ENCODE results near the gene PABPC4L. TPM values are rescaled to one million over a fixed set of nuclear protein-coding genes. Genes with fewer than 3 reads are reported as not detected.
"Not testable (repeated sequence)": the region's sequence is repeated elsewhere in the genome, so short reads cannot be mapped to it uniquely, and the experiment has no call there.

Gene PABPC4L
- not detected in 2 replicates for total RNA-seq

DNA sequence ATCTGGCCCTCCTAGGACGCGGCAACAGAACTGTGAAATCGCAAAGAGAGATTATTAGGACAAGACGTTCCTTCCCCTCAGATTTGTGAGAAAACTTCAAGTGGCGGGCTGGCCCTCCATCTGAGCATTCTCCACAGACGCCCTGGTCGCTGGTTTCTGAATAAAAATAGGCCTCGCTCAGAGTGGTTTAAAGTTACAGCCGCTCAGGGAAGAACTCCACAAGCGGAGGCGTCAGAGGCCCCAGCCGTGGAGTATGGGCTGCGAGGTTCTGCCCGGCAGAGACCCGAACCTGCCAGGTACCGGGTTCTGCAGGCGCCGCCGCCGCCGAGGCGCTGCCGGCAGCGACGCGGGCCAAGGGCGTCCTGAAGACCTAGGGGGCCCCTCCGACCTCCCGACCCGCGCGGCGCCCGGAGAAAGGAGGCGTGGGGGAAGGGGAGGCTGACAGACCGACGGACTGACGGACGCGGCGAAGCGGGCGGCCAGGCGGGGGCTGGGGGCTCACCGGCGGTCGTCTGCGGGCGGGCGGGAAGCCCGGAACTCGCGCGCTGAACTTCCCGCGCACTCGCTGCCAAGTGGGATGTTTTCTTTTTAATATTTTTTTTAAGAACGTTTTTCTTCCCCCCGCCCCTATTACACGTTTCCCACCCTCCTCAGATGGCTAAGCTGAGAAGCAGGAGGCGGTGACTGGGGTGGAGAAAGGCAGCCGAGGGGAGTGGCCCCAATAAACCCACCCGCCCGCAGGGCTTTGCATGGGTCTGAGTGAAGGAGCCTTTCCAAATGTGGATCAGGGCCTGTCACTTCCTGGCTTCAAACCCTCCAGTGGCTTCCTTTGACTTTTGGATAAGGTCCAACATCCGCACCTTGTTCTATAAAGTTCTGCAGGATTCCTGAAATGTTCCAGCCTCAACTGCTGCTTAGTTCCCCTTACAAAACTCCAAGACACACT is at the start of gene PABPC4L:
Gene PABPC4L (minus strand): TSS at position 574 of the 946 bp plus-strand sequence. CDS start 770 bp downstream, outside the sequence.
- DNase-seq (ENCODE audit: low spot score): no peak
- H3K27me3 Mint-ChIP-seq (ENCODE audit: insufficient read depth): no peaks in the 10 kb centered on the region
- H3K27ac Mint-ChIP-seq: no peak within 1 kb of the TSS
- intact Hi-C loops (cut with micrococcal nuclease): no loop called here
- H3K4me3 Mint-ChIP-seq: no peak within 1 kb of the TSS
- H3K36me3 Mint-ChIP-seq (ENCODE audit: low read depth): no peaks in the 10 kb centered on the region
- H3K9me3 Mint-ChIP-seq: no peaks in the 10 kb centered on the region
- no peaks in the 10 kb centered on the region for H3K4me1 Mint-ChIP-seq (ENCODE audit: low read depth)

GRCh38 chr4:134251322-134251721 is 49.7 kb upstream of the PABPC4L start:
- Mint-ChIP-seq H3K27me3 (ENCODE audit: insufficient read depth) (no peaks in the 10 kb centered on the region), H3K27ac (no peak overlapping the region), H3K36me3 (ENCODE audit: low read depth) (no peaks in the 10 kb centered on the region), H3K9me3 (no peaks in the 10 kb centered on the region), H3K4me3 (no peak overlapping the region), H3K4me1 (ENCODE audit: low read depth) (no peaks in the 10 kb centered on the region)
- DNase-seq (ENCODE audit: low spot score): no peak
- intact Hi-C loops (cut with micrococcal nuclease): no loop called here

DNA sequence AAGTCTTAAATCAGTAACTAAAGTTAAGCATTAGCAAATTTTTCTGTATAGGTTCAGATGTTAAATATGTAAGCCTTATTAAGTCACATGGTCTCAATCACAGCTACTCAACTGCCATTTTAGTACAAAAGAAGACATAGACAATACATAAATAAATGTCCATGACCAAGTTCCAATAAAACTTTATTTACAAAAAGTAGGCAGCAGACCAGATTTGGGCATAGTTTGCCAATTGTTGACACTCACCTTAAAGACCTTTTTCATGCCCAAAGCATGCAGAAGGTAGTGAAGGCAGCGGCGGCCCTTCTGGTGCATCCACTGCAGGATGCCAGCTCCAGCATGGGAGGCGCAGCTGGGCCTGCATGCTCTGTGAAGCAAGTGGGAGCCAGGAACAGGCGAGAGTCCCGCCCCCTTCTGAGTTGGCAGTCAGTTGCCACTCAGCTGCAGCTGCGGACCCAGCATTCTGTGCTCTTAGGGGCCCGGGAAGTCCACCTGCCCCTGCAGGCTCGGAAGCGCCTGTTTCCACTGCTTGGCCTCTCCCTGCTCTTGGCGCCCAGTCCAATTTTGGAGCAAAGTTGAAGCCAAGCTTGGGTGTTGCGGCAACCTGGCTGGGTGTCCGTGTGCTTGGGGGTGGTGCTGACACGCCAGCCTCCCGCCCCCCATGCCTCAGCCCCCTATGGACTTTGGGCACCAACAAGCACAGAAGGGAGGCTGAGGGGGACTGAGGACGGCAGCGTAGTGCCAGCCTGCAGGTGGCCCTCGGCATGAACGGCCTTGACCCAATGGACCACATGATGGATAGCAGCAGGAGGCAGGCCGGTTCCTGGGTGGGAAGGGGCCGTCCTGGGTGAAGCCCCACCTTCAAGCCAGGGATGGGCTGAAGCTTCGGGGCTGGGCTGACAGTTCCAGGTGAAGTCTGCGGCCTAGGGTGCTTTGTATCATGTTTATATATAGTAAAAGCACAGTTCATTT is 42.4 kb upstream of the PABPC4L start:
- H3K4me3 Mint-ChIP-seq: no peak overlapping the region
- no peaks in the 10 kb centered on the region for H3K4me1 Mint-ChIP-seq (ENCODE audit: low read depth)
- H3K27ac Mint-ChIP-seq: no peak overlapping the region
- no peak for DNase-seq (ENCODE audit: low spot score)
- intact Hi-C loops (cut with micrococcal nuclease): loop anchor here (2.0 kb wide), 1 partner anchor 21 kb away; no protein-coding TSS in a partner anchor
- H3K36me3 Mint-ChIP-seq (ENCODE audit: low read depth): no peaks in the 10 kb centered on the region
- H3K9me3 Mint-ChIP-seq: peaks cover 7% of the 10 kb centered on the region
- no peaks in the 10 kb centered on the region for H3K27me3 Mint-ChIP-seq (ENCODE audit: insufficient read depth)

DNA sequence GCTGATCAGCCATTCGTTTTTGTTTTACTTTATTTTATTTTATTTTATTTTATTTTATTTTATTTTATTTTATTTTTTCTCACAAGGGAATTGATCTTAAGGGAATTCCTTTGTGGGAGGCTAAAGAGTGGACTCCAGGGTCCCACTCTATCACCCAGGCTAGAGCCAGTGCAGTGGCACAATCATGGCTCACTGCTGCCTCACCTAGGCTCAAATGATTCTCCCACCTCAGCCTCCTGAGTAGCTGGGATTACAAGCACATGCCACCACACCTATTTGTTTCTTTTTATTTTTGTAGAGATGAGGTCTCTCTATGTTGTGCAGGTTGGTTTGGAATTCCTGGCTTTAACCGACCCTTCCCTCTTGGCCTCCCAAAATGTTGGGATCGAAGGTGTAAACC is 17.5 kb upstream of the PABPC4L start:
- intact Hi-C loops (cut with micrococcal nuclease): no loop called here
- Mint-ChIP-seq H3K27me3 (ENCODE audit: insufficient read depth) (no peaks in the 10 kb centered on the region), H3K4me1 (ENCODE audit: low read depth) (no peaks in the 10 kb centered on the region), H3K9me3 (peaks cover 4% of the 10 kb centered on the region), H3K36me3 (ENCODE audit: low read depth) (no peaks in the 10 kb centered on the region), H3K27ac (no peak overlapping the region), H3K4me3 (no peak overlapping the region)
- no peak for DNase-seq (ENCODE audit: low spot score)

- no peaks in the 10 kb centered on the region for H3K9me3 Mint-ChIP-seq
- no peaks in the 10 kb centered on the region for H3K36me3 Mint-ChIP-seq (ENCODE audit: low read depth)
- H3K27ac Mint-ChIP-seq: no peak overlapping the region
- no peak for DNase-seq (ENCODE audit: low spot score)
- H3K4me1 Mint-ChIP-seq (ENCODE audit: low read depth): no peaks in the 10 kb centered on the region
- intact Hi-C loops (cut with micrococcal nuclease): no loop called here
- H3K27me3 Mint-ChIP-seq (ENCODE audit: insufficient read depth): no peaks in the 10 kb centered on the region
- H3K4me3 Mint-ChIP-seq: no peak overlapping the region
These were observed 14.8 kb upstream of the PABPC4L start for GRCh38 chr4:134216411-134216810.

- H3K27ac Mint-ChIP-seq: no peak overlapping the region
- DNase-seq (ENCODE audit: low spot score): no peak
- no peaks in the 10 kb centered on the region for H3K27me3 Mint-ChIP-seq (ENCODE audit: insufficient read depth)
- H3K4me3 Mint-ChIP-seq: no peak overlapping the region
- no peaks in the 10 kb centered on the region for H3K4me1 Mint-ChIP-seq (ENCODE audit: low read depth)
- no peaks in the 10 kb centered on the region for H3K36me3 Mint-ChIP-seq (ENCODE audit: low read depth)
- H3K9me3 Mint-ChIP-seq: no peaks in the 10 kb centered on the region
- intact Hi-C loops (cut with micrococcal nuclease): no loop called here
These were observed 14.2 kb upstream of the PABPC4L start for GRCh38 chr4:134215620-134216344.

DNA sequence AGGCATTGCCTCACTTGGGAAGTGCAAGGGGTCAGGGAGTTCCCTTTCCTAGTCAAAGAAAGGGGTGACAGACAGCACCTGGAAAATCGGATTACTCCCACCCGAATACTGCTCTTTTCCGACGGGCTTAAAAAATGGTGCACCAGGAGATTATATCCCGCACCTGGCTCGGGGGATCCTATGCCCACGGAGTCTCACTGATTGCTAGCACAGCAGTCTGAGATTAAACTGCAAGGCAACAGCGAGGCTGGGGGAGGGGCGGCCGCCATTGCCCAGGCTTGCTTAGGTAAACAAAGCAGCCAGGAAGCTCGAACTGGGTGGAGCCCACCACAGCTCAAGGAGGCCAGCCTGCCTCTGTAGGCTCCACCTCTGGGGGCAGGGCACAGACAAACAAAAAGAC is 6.4 kb upstream of the PABPC4L start:
- H3K4me3 Mint-ChIP-seq; intact Hi-C loops (cut with micrococcal nuclease); H3K27me3 Mint-ChIP-seq (ENCODE audit: insufficient read depth); H3K4me1 Mint-ChIP-seq (ENCODE audit: low read depth); H3K27ac Mint-ChIP-seq; H3K9me3 Mint-ChIP-seq; H3K36me3 Mint-ChIP-seq (ENCODE audit: low read depth); DNase-seq (ENCODE audit: low spot score): not testable (repeated sequence)

- peaks cover 2% of the 10 kb centered on the region for H3K9me3 Mint-ChIP-seq
- H3K4me1 Mint-ChIP-seq (ENCODE audit: low read depth): no peaks in the 10 kb centered on the region
- DNase-seq (ENCODE audit: low spot score): no peak
- H3K27ac Mint-ChIP-seq: no peak overlapping the region
- H3K36me3 Mint-ChIP-seq (ENCODE audit: low read depth): no peaks in the 10 kb centered on the region
- H3K4me3 Mint-ChIP-seq: no peak overlapping the region
- no peaks in the 10 kb centered on the region for H3K27me3 Mint-ChIP-seq (ENCODE audit: insufficient read depth)
- intact Hi-C loops (cut with micrococcal nuclease): no loop called here
These were observed 772 bp upstream of the PABPC4L start for GRCh38 chr4:134202166-134202956.

DNA sequence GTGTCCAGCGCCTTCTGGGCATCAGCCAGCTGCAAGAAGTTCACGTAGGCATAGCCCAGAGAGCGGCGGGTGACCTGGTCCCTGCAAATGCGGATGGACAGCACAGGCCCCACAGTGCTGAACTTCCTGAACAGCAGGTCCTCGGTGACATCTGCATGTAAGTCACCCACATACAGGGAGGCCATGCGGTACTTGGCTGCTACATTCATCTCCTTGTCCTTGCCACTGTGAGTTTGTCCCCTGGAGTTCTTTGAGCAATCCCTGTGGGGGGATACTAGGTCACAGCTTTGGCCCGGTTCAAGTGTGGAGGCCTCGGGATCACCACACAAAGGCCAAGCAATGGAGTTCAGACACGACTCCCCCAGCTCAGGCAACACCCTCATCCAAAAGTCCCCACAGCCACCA is 776 bp downstream of the PABPC4L start:
- Mint-ChIP-seq H3K4me1 (ENCODE audit: low read depth) (no peaks in the 10 kb centered on the region), H3K9me3 (no peaks in the 10 kb centered on the region), H3K36me3 (ENCODE audit: low read depth) (no peaks in the 10 kb centered on the region), H3K27ac (no peak overlapping the region), H3K4me3 (no peak overlapping the region), H3K27me3 (ENCODE audit: insufficient read depth) (no peaks in the 10 kb centered on the region)
- intact Hi-C loops (cut with micrococcal nuclease): no loop called here
- no peak for DNase-seq (ENCODE audit: low spot score)

- Mint-ChIP-seq H3K36me3 (ENCODE audit: low read depth) (no peaks in the 10 kb centered on the region), H3K27me3 (ENCODE audit: insufficient read depth) (no peaks in the 10 kb centered on the region)
- intact Hi-C loops (cut with micrococcal nuclease): no loop called here
These were observed 11.6 kb downstream of the PABPC4L start for GRCh38 chr4:134189949-134190348.

DNA sequence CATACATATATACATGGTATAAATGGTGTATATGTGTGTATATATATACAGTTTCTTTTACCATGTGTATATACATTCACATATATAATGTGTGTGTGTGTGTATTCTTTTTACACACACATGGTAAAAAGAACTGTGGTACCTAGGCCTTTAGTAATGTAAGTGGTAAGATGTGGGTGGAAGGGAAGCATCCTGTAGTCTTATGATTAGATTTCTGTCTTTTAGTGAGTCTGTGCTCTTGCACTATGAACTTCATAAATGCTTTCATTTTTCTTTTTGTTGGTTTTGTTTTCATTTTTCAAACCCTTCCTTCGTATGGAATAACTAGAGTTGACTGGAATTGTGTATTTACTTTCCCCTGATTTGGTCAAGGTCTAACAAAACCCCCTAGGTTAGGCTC is 12.1 kb downstream of the PABPC4L start:
- H3K9me3 Mint-ChIP-seq: peaks cover 6% of the 10 kb centered on the region
- no peak overlapping the region for H3K27ac Mint-ChIP-seq
- no peak overlapping the region for H3K4me3 Mint-ChIP-seq
- DNase-seq (ENCODE audit: low spot score): no peak
- H3K27me3 Mint-ChIP-seq (ENCODE audit: insufficient read depth): no peaks in the 10 kb centered on the region
- intact Hi-C loops (cut with micrococcal nuclease): no loop called here
- H3K36me3 Mint-ChIP-seq (ENCODE audit: low read depth): no peaks in the 10 kb centered on the region
- no peaks in the 10 kb centered on the region for H3K4me1 Mint-ChIP-seq (ENCODE audit: low read depth)

More at GRCh38 chr4:134189949-134190348, 11.6 kb downstream of the PABPC4L start:
- DNase-seq (ENCODE audit: low spot score): no peak
- no peak overlapping the region for H3K4me3 Mint-ChIP-seq
- no peaks in the 10 kb centered on the region for H3K4me1 Mint-ChIP-seq (ENCODE audit: low read depth)
- no peak overlapping the region for H3K27ac Mint-ChIP-seq
- H3K9me3 Mint-ChIP-seq: peaks cover 6% of the 10 kb centered on the region

GRCh38 chr4:134178706-134179105 is 22.9 kb downstream of the PABPC4L start:
- no peak overlapping the region for H3K27ac Mint-ChIP-seq
- no peak overlapping the region for H3K4me3 Mint-ChIP-seq
- H3K27me3 Mint-ChIP-seq (ENCODE audit: insufficient read depth): no peaks in the 10 kb centered on the region
- peaks cover 13% of the 10 kb centered on the region for H3K9me3 Mint-ChIP-seq
- H3K36me3 Mint-ChIP-seq (ENCODE audit: low read depth): no peaks in the 10 kb centered on the region
- no peaks in the 10 kb centered on the region for H3K4me1 Mint-ChIP-seq (ENCODE audit: low read depth)
- no peak for DNase-seq (ENCODE audit: low spot score)
- intact Hi-C loops (cut with micrococcal nuclease): no loop called here
